Measurements from ENCODE around the gene ACSL3. TPM values are rescaled to one million over a fixed set of nuclear protein-coding genes. Genes with fewer than 3 reads are reported as not detected.

ACSL3 gene
- total RNA-seq, 4 donors from 2014 or later = 31.1 to 56.3 (median 52.5) TPM

DNA sequence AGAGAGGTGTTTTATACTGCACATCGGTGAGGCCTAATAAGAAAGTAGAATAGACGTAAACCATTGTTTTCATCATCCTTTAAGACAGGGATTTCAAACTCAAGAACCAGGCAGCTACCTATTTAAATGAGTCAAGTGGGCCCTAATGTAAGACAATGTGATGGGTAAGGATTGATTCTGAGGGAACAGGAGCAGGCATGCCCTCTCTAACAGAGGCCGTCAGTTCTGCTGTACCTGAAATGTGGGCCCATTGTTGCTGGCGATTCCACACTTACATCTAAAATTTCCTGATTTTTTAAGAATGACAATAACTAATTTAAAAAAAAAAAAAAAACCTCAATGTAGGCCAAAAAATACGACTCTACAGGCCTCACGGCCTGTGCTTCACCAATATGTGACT lies 67.5 kb downstream of the ACSL3 start:
- no peaks in the 10 kb centered on the region for H3K9me3 ChIP-seq
- WGBS = 95% methylated on average over 6 of the region's 6 CpGs
- no peaks in the 10 kb centered on the region for H3K27me3 ChIP-seq
- TF ChIP-seq EP300 (IDR thresholded peaks at IDR 0.05) (no peak), POLR2A (IDR thresholded peaks at IDR 0.05; ENCODE audit: low read depth) (no peak), POLR2AphosphoS5 (IDR thresholded peaks at IDR 0.05) (no peak)
- TF ChIP-seq, protein P1, sequence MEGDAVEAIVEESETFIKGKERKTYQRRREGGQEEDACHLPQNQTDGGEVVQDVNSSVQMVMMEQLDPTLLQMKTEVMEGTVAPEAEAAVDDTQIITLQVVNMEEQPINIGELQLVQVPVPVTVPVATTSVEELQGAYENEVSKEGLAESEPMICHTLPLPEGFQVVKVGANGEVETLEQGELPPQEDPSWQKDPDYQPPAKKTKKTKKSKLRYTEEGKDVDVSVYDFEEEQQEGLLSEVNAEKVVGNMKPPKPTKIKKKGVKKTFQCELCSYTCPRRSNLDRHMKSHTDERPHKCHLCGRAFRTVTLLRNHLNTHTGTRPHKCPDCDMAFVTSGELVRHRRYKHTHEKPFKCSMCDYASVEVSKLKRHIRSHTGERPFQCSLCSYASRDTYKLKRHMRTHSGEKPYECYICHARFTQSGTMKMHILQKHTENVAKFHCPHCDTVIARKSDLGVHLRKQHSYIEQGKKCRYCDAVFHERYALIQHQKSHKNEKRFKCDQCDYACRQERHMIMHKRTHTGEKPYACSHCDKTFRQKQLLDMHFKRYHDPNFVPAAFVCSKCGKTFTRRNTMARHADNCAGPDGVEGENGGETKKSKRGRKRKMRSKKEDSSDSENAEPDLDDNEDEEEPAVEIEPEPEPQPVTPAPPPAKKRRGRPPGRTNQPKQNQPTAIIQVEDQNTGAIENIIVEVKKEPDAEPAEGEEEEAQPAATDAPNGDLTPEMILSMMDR (IDR thresholded peaks at IDR 0.05) = no peak
- no peak overlapping the region for H3K4me3 ChIP-seq
- H3K36me3 ChIP-seq = peaks cover 1 to 83% (median 59%) of the 10 kb centered on the region in 4 donors
- H3K4me1 ChIP-seq = no peaks in the 10 kb centered on the region
- intact Hi-C loops (cut with DNase I) = no loop called here
- H3K27ac ChIP-seq (replicated peaks in 1 of 4) = no peak overlapping the region
- DNase-seq (ENCODE audit: extremely low spot score) = no peak

DNA sequence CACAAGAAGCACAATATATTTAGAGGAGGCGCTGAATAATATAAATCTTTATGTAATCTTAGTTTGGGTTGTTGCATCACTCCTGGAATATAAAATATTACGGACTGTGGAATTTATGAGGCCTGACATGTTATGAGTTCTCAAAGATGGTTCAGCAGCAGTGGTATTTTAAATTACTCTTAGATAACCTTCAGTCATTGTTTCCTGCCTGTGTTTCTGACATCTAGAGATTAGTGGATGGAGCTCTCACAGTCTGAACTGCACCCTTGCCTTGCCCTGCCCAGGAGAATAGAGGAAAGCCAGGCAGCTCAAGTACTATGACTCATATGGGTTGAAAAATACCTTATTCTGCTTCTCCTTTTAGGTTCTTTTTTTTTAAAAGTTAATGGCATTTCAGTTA lies 70.0 kb downstream of the ACSL3 start:
- WGBS = 85% methylated on average over 2 of the region's 2 CpGs
- peaks cover 17 to 84% (median 64%) of the 10 kb centered on the region in 4 donors for H3K36me3 ChIP-seq
- TF ChIP-seq EP300 (IDR thresholded peaks at IDR 0.05) (no peak), POLR2A (IDR thresholded peaks at IDR 0.05; ENCODE audit: low read depth) (no peak), POLR2AphosphoS5 (IDR thresholded peaks at IDR 0.05) (no peak)
- TF ChIP-seq, protein P1 (IDR thresholded peaks at IDR 0.05) = no peak
- no peaks in the 10 kb centered on the region for H3K27me3 ChIP-seq
- intact Hi-C loops (cut with DNase I) = no loop called here
- no peak overlapping the region for H3K27ac ChIP-seq (replicated peaks in 1 of 4)
- H3K4me3 ChIP-seq = no peak overlapping the region
- DNase-seq (ENCODE audit: extremely low spot score) = no peak
- no peaks in the 10 kb centered on the region for H3K4me1 ChIP-seq
- H3K9me3 ChIP-seq = no peaks in the 10 kb centered on the region

DNA sequence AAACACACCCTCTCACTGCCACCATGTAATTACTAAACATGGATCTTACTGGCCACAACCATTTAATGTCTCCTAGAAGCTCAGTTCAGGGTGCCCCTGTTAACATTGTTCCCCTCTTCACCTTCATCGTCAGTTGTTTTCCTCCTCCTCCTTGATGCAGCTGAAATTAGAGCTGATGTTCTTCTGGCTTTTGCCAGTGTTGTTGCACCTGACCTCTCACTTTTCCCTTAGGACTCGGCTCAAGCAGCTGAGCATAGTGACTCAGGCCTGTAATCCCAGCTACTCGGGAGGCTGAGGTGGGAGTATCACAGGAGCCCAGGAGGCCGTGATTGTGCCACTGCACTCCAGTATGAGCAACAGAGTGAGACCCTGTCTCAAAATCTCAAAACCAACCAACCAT lies 70.8 kb downstream of the ACSL3 start:
- DNase-seq (ENCODE audit: extremely low spot score) = no peak
- peaks cover 17 to 89% (median 68%) of the 10 kb centered on the region in 4 donors for H3K36me3 ChIP-seq
- no peaks in the 10 kb centered on the region for H3K9me3 ChIP-seq
- no peaks in the 10 kb centered on the region for H3K27me3 ChIP-seq
- H3K4me3 ChIP-seq = no peak overlapping the region
- TF ChIP-seq, protein P1 (IDR thresholded peaks at IDR 0.05) = no peak
- TF ChIP-seq POLR2AphosphoS5 (IDR thresholded peaks at IDR 0.05) (no peak), POLR2A (IDR thresholded peaks at IDR 0.05; ENCODE audit: low read depth) (no peak)
- no peak overlapping the region for H3K27ac ChIP-seq (replicated peaks in 1 of 4)
- H3K4me1 ChIP-seq = no peaks in the 10 kb centered on the region
- intact Hi-C loops (cut with DNase I) = no loop called here
- 97% methylated on average over 4 of the region's 4 CpGs for WGBS

DNA sequence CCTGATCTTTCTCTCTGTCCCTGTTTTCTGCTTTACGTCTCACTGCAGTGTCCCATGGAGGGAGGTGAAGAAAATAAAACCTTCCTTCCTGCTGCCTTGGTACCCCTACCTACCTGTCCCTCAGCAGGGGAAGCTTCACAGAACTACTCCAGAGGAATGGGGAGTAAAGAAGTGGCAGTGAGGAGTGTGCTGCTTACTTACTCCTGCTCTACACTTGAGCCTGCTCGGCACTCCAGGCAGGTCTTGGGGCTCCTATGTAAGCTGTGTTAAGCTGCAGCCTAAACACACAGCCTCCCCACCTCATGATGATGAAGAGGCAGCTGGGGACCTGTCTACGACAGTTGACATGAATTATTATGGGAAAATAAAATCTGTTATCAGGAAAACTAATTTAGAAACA lies 72.6 kb downstream of the ACSL3 start:
- DNase-seq (ENCODE audit: extremely low spot score) = no peak
- Histone ChIP-seq H3K27ac (replicated peaks in 1 of 4) (no peak overlapping the region), H3K36me3 (peaks cover 17 to 90% (median 65%) of the 10 kb centered on the region in 4 donors), H3K4me3 (no peak overlapping the region), H3K27me3 (no peaks in the 10 kb centered on the region), H3K4me1 (no peaks in the 10 kb centered on the region), H3K9me3 (peaks cover 0 to 12% (median 9%) of the 10 kb centered on the region in 4 donors)
- 87% methylated on average over 3 of the region's 3 CpGs for WGBS
- TF ChIP-seq POLR2A (IDR thresholded peaks at IDR 0.05; ENCODE audit: low read depth) (no peak), EP300 (IDR thresholded peaks at IDR 0.05) (no peak), POLR2AphosphoS5 (IDR thresholded peaks at IDR 0.05) (no peak)
- TF ChIP-seq, protein P1 (IDR thresholded peaks at IDR 0.05) = no peak
- intact Hi-C loops (cut with DNase I) = no loop called here

DNA sequence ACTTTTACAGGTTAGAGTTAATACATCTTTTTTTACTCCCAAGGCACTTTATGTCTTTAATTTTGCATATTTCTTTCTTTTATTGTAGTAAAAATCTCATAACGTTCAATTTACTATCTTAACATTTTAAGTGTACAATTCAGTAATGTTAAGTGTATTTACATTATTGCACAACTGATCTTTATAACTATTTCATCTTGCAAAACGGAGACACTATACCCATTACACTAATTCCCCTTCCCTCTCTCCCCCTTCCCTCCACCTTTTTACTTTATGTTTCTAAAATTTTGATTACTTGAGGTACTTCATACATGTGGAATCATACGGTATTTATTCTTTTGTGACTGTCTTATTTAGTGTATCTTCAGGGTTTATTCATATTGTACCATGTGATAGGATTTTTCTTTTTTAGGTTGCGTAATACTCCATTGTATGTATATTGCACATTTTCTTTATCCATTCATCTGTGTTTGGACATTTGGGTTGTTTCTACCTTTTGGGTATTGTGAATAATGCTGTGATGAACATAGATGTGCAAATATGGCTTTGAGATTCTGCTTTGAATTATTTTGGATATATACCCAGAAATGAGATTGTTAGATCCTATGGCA lies 75.0 kb downstream of the ACSL3 start:
- no peaks in the 10 kb centered on the region for H3K27me3 ChIP-seq
- H3K36me3 ChIP-seq = peaks cover 17 to 92% (median 68%) of the 10 kb centered on the region in 4 donors
- no peak overlapping the region for H3K4me3 ChIP-seq
- peaks cover 0 to 21% (median 14%) of the 10 kb centered on the region in 4 donors for H3K9me3 ChIP-seq
- intact Hi-C loops (cut with DNase I) = no loop called here
- TF ChIP-seq EP300 (IDR thresholded peaks at IDR 0.05) (no peak), POLR2AphosphoS5 (IDR thresholded peaks at IDR 0.05) (no peak), POLR2A (IDR thresholded peaks at IDR 0.05; ENCODE audit: low read depth) (no peak)
- TF ChIP-seq, protein P1 (IDR thresholded peaks at IDR 0.05) = no peak
- H3K4me1 ChIP-seq = no peaks in the 10 kb centered on the region
- DNase-seq (ENCODE audit: extremely low spot score) = no peak
- 89% methylated on average over 4 of the region's 4 CpGs for WGBS
- no peak overlapping the region for H3K27ac ChIP-seq (replicated peaks in 1 of 4)
